Measurements from ENCODE around the gene RTL10.

DNA sequence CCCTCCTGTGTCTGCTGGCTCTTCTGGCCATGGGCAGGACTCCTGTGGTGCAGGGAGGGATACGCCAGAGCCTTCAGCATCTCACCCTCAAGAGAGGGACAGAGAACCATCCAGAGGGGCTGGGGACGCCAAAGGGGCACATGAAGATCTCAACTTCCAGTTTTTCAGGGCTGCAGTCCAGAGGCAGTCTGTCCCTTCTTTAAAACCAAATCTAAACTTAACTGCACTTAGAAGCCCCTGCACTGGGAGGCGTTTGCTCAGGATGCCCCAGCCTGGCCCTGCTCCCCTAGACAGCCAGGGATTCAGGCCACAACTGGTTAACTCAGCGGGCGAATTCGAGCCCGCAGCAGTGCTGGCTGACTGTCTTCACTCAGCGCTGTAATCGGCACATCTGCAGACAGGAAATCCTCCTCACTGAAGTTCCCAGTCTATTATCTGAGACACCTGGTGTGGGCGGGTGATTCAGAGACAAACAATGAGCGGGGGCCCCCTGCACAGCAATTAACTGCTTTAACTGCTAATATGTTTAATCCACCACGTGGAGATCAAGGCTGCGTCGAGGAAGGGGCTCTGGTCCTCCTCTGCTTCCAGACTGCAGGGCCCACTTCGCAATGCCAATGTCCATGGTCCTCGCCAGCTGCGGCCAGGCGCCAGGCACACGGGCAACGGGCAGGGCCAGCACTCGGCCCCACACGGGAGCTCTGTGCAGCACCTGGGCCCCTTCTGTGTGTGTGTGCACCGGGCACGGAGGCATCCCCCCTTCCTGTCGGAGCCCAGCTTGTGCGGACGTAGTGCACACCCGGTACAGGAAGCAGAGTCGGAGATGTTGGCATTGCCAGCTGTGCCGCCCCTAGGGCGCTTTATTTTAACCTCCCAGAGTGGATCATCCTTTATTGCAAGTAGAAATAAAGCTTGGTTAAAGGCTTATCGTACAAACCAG, 36.9 kb upstream of the RTL10 start:
- TF ChIP-seq, protein P1, sequence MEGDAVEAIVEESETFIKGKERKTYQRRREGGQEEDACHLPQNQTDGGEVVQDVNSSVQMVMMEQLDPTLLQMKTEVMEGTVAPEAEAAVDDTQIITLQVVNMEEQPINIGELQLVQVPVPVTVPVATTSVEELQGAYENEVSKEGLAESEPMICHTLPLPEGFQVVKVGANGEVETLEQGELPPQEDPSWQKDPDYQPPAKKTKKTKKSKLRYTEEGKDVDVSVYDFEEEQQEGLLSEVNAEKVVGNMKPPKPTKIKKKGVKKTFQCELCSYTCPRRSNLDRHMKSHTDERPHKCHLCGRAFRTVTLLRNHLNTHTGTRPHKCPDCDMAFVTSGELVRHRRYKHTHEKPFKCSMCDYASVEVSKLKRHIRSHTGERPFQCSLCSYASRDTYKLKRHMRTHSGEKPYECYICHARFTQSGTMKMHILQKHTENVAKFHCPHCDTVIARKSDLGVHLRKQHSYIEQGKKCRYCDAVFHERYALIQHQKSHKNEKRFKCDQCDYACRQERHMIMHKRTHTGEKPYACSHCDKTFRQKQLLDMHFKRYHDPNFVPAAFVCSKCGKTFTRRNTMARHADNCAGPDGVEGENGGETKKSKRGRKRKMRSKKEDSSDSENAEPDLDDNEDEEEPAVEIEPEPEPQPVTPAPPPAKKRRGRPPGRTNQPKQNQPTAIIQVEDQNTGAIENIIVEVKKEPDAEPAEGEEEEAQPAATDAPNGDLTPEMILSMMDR (IDR thresholded peaks at IDR 0.05; ENCODE audit: insufficient read depth, low read length, poor library complexity, severe bottlenecking) = no peak
- no peak for TF ChIP-seq EZH2phosphoT487 (conservative IDR thresholded peaks at IDR 0.05; ENCODE audit: low read length)
